ENCODE measurements around the gene LRATD1. TPM values are rescaled to one million over a fixed set of nuclear protein-coding genes. Genes with fewer than 3 reads are reported as not detected.
A peak's percentile ranks its signal among the peaks of the same experiment; 100 is the strongest.

Gene LRATD1
- total RNA-seq, 3 donors from 2014 or later, result 59.5 to 157 (median 139) TPM

GRCh38 chr2:14633461-14634181, 1.1 kb downstream of the LRATD1 start:
- H3K4me1 ChIP-seq (ENCODE audit: low read depth), result peaks cover 6% of the 10 kb centered on the region
- H3K9me3 ChIP-seq, result no peaks in the 10 kb centered on the region
- intact Hi-C loops (cut with DNase I, micrococcal nuclease), result loop anchor here in 1 of 2 donors (10.0 kb wide), 2 partner anchors 79 to 209 kb away; no protein-coding TSS in a partner anchor
- peak overlapping the region; percentile 67 for H3K4me3 ChIP-seq
- peak; percentile 34 to 61 (median 53) for DNase-seq
- no peak for TF ChIP-seq CTCF (IDR thresholded peaks at IDR 0.05)
- H3K36me3 ChIP-seq (ENCODE audit: low read depth), result no peaks in the 10 kb centered on the region
- ATAC-seq, result peak; percentile 1

GRCh38 chr2:14634182-14634488, 1.6 kb downstream of the LRATD1 start:
- TF ChIP-seq CTCF (IDR thresholded peaks at IDR 0.05), result no peak
- Histone ChIP-seq H3K4me1 (ENCODE audit: low read depth) (peaks cover 7% of the 10 kb centered on the region), H3K36me3 (ENCODE audit: low read depth) (no peaks in the 10 kb centered on the region), H3K4me3 (peak overlapping the region; percentile 67), H3K9me3 (no peaks in the 10 kb centered on the region)
- intact Hi-C loops (cut with DNase I, micrococcal nuclease), result loop anchor here in 1 of 2 donors (10.0 kb wide), 2 partner anchors 79 to 209 kb away; no protein-coding TSS in a partner anchor
- ATAC-seq, result no peak
- DNase-seq, result no peak

- Histone ChIP-seq H3K36me3 (ENCODE audit: low read depth) (no peaks in the 10 kb centered on the region), H3K4me1 (ENCODE audit: low read depth) (peaks cover 7% of the 10 kb centered on the region), H3K9me3 (no peaks in the 10 kb centered on the region), H3K4me3 (peak overlapping the region; percentile 67)
- peak; percentile 74 for ATAC-seq
- peak; percentile 89 to 94 (median 91) for DNase-seq
- intact Hi-C loops (cut with DNase I, micrococcal nuclease), result loop anchor here in 1 of 2 donors (10.0 kb wide), 2 partner anchors 80 to 210 kb away; no protein-coding TSS in a partner anchor
- peak; percentile 66 for TF ChIP-seq CTCF (IDR thresholded peaks at IDR 0.05)
These were observed 2.2 kb downstream of the LRATD1 start for GRCh38 chr2:14634489-14635390.

- Histone ChIP-seq H3K9me3 (no peaks in the 10 kb centered on the region), H3K4me1 (ENCODE audit: low read depth) (peaks cover 7% of the 10 kb centered on the region), H3K36me3 (ENCODE audit: low read depth) (no peaks in the 10 kb centered on the region), H3K4me3 (peak overlapping the region; percentile 67)
- TF ChIP-seq CTCF (IDR thresholded peaks at IDR 0.05), result no peak
- ATAC-seq (peak; percentile 47), DNase-seq (peak; percentile 84 to 88 (median 87))
- intact Hi-C loops (cut with DNase I, micrococcal nuclease), result loop anchor here in 1 of 2 donors (10.0 kb wide), 2 partner anchors 81 to 211 kb away; no protein-coding TSS in a partner anchor
These were observed 2.9 kb downstream of the LRATD1 start for GRCh38 chr2:14635391-14635871.

GRCh38 chr2:14638488-14638887, 6.0 kb downstream of the LRATD1 start:
- Histone ChIP-seq H3K4me1 (ENCODE audit: low read depth) (peaks cover 4% of the 10 kb centered on the region), H3K36me3 (ENCODE audit: low read depth) (no peaks in the 10 kb centered on the region), H3K4me3 (no peak overlapping the region), H3K9me3 (no peaks in the 10 kb centered on the region)
- intact Hi-C loops (cut with DNase I, micrococcal nuclease), result loop anchor here in 1 of 2 donors (10.0 kb wide), 2 partner anchors 84 to 214 kb away; no protein-coding TSS in a partner anchor
- ATAC-seq (no peak), DNase-seq (no peak)
- TF ChIP-seq CTCF (IDR thresholded peaks at IDR 0.05), result no peak
